Adrenal gland (tissue), 12 donors: ENCODE data around the gene IL12RB2. TPM values are rescaled to one million over a fixed set of nuclear protein-coding genes. Genes with fewer than 3 reads are reported as not detected.

Source experiments
- DNase-seq, 7 donors: peaks; one replicate each; pipeline ENCODE4 v3.0.0-alpha.2; 2019 to 2020
- H3K27ac ChIP-seq, 5 donors: fragments of 200-600 bp; sonication (generic) in 4 of 5; 1 replicate in 3 of 5; 2 replicates in 2 of 5; pipeline versions ENCODE4 v1.5.1 to v1.8.0; 2016 to 2020; ENCODE audit warnings: mild to moderate bottlenecking in 1 of 5
- H3K27me3 ChIP-seq: fragments of 200-600 bp; 2 replicates; pipeline ENCODE4 v1.8.0; 2021
- H3K36me3 ChIP-seq, 2 donors: fragments of 200-600 bp; replicated peaks in 1 of 2; 1 replicate in 1 of 2; 2 replicates in 1 of 2; pipeline versions ENCODE4 v1.5.1 to v1.8.0; 2018 to 2022
- H3K4me1 ChIP-seq, 2 donors: fragments of 200-600 bp; replicated peaks in 1 of 2; 1 replicate in 1 of 2; 2 replicates in 1 of 2; pipeline versions ENCODE4 v1.5.1 to v1.8.0; 2018 to 2021
- H3K4me3 ChIP-seq, 4 donors: fragments of 200-600 bp; sonication (generic) in 3 of 4; one replicate each; pipeline ENCODE4 v1.5.1; 2016 to 2018
- H3K9me3 ChIP-seq, 3 donors: fragments of 200-600 bp; sonication (generic) in 1 of 3; replicated peaks in 1 of 3; 1 replicate in 2 of 3; 2 replicates in 1 of 3; pipeline versions ENCODE4 v1.5.1 to v1.8.0; 2016 to 2021
- CTCF ChIP-seq, 6 experiments: fragments of 450-650 bp in 4 of 6; fragments of 200-600 bp in 2 of 6; sonication (generic) in 1 of 6; IDR thresholded peaks; 1 replicate in 5 of 6; 2 replicates in 1 of 6; pipeline versions ENCODE4 v1.5.1 to v1.8.0; 2016 to 2021; ENCODE audit warnings: antibody characterized with exemption in 6 of 6, mild to moderate bottlenecking in 2 of 6, moderate library complexity in 1 of 6
- POLR2A ChIP-seq, 2 donors: fragments of 450-650 bp; IDR thresholded peaks; one replicate each; pipeline ENCODE4 v1.6.1; 2017; ENCODE audit warnings: antibody characterized with exemption in 2 of 2, mild to moderate bottlenecking in 2 of 2, moderate library complexity in 1 of 2
- WGBS, 4 donors: extraction: QIAGEN DNeasy Blood & Tissue Kit in 2 of 4; methylation state at CpG; one replicate each; pipeline versions ENCODE4 v1.1.5 to v1.1.7; 2013 to 2017; 5-methylcytosine and 5-hydroxymethylcytosine counted together
- intact Hi-C, 2 donors: fragments of 100-400 bp; cut with DNase I; formaldehyde crosslinking; loops; one replicate each; pipeline versions ENCODE4 v1.14.1 to v1.15.0; 2022 to 2023
- polyA plus RNA-seq, 3 donors: library from polyadenylated mRNA; stranded (reverse); fragments of 200-250 nt in 2 of 3; fragments of 350-450 nt in 1 of 3; fragmentation: Illumina TruSeq in 1 of 3; extraction: RNeasy Lipid Tissue Mini Kit (QIAGEN cat#74804) in 1 of 3; gene quantifications; one replicate each; pipeline ENCODE4 v1.2.3, GENCODE V29; 2013 to 2014
- total RNA-seq, 9 donors: library from RNA; depleted of rRNA in 4 of 9; stranded (reverse); fragments of >200 nt in 4 of 9; fragments of 120-200 nt in 1 of 9; fragmentation: NEBNext Ultra II Directional in 1 of 9; extraction: Animal tissue kit (Norgen Biotek cat#: 25700) in 1 of 9; gene quantifications; one replicate each; pipeline versions ENCODE4 v1.1.0 to v1.2.4, GENCODE V29; 2013 to 2023
- donor health status: healthy with polysubstance abuse.
- donor health status: Bipolar disorder and iron deficiency.
- donor health status: DM: yes; HTN: yes; CAD: no.
- donor health status: DM: no; HTN: no; CAD: no.
- donor health status: DM: no; HTN: no; CAD: no.
- donor health status: DM: yes; HTN: yes; CAD: no.

Gene IL12RB2
- total and polyA plus RNA-seq, 12 donors: 0.24 to 2.6 (median 0.55) TPM; not detected in 2

- intact Hi-C loops: no loop called here
- Histone ChIP-seq H3K27ac (peak overlapping the region in 2 of 5 donors; percentile 23 to 67), H3K27me3 (no peaks in the 10 kb centered on the region), H3K4me3 (peak overlapping the region in 1 of 4 donors; percentile 6), H3K9me3 (no peaks in the 10 kb centered on the region), H3K36me3 (no peaks in the 10 kb centered on the region), H3K4me1 (peaks cover 8 to 10% of the 10 kb centered on the region in 2 donors)
- TF ChIP-seq CTCF (IDR thresholded peaks at IDR 0.05): no peak
- peak in 1 of 2 donors; percentile 48 for TF ChIP-seq POLR2A (IDR thresholded peaks at IDR 0.05)
- peak in 5 of 7 donors; percentile 17 to 54 (median 44) for DNase-seq
- WGBS, 4 donors: 26 to 48% (median 38%) methylated on average over 7 of the region's 7 CpGs
These were observed 32.1 kb downstream of the IL12RB2 start for GRCh38 chr1:67339623-67340343.

GRCh38 chr1:67342076-67342890 is 34.6 kb downstream of the IL12RB2 start:
- TF ChIP-seq POLR2A (IDR thresholded peaks at IDR 0.05) (no peak), CTCF (IDR thresholded peaks at IDR 0.05) (no peak)
- Histone ChIP-seq H3K4me1 (peaks cover 8 to 10% of the 10 kb centered on the region in 2 donors), H3K4me3 (no peak overlapping the region), H3K27ac (no peak overlapping the region), H3K27me3 (no peaks in the 10 kb centered on the region), H3K9me3 (no peaks in the 10 kb centered on the region), H3K36me3 (no peaks in the 10 kb centered on the region)
- intact Hi-C loops: no loop called here
- DNase-seq: no peak
- WGBS, 4 donors: 78 to 82% (median 80%) methylated on average over 5 of the region's 5 CpGs

GRCh38 chr1:67345556-67345955 is 37.9 kb downstream of the IL12RB2 start:
- Histone ChIP-seq H3K4me3 (no peak overlapping the region), H3K36me3 (no peaks in the 10 kb centered on the region), H3K4me1 (no peaks in the 10 kb centered on the region), H3K27ac (no peak overlapping the region), H3K9me3 (no peaks in the 10 kb centered on the region), H3K27me3 (no peaks in the 10 kb centered on the region)
- no peak for TF ChIP-seq POLR2A (IDR thresholded peaks at IDR 0.05)
- no peak for TF ChIP-seq CTCF (IDR thresholded peaks at IDR 0.05)
- DNase-seq: no peak
- WGBS, 4 donors: 33 to 73% (median 56%) methylated on average over 2 of the region's 2 CpGs
- intact Hi-C loops: loop anchor here in 1 of 2 donors (5.0 kb wide), 1 partner anchor 157 kb away; no protein-coding TSS in a partner anchor

GRCh38 chr1:67346982-67347381 is 39.3 kb downstream of the IL12RB2 start:
- TF ChIP-seq CTCF (IDR thresholded peaks at IDR 0.05) (no peak), POLR2A (IDR thresholded peaks at IDR 0.05) (no peak)
- no peak for DNase-seq
- H3K36me3 ChIP-seq: no peaks in the 10 kb centered on the region
- H3K27me3 ChIP-seq: no peaks in the 10 kb centered on the region
- 95 to 100% (median 97%) methylated on average over 1 of the region's 1 CpG for WGBS, 4 donors
- H3K4me3 ChIP-seq: no peak overlapping the region
- no peaks in the 10 kb centered on the region for H3K9me3 ChIP-seq
- no peak overlapping the region for H3K27ac ChIP-seq
- intact Hi-C loops: loop anchor here in 1 of 2 donors (5.0 kb wide), 1 partner anchor 155 kb away; no protein-coding TSS in a partner anchor
- no peaks in the 10 kb centered on the region for H3K4me1 ChIP-seq
